NCI-H187 (cell line): ENCODE data around the gene FLOT2.
"Not testable (repeated sequence)": the region's sequence is repeated elsewhere in the genome, so short reads cannot be mapped to it uniquely, and the experiment has no call there.

ENCODE experiments used
- DNase-seq, 2 experiments: peaks; one replicate each; lab custom pipeline; 2025; lab: John Stamatoyannopoulos, UW

FLOT2 gene

DNA sequence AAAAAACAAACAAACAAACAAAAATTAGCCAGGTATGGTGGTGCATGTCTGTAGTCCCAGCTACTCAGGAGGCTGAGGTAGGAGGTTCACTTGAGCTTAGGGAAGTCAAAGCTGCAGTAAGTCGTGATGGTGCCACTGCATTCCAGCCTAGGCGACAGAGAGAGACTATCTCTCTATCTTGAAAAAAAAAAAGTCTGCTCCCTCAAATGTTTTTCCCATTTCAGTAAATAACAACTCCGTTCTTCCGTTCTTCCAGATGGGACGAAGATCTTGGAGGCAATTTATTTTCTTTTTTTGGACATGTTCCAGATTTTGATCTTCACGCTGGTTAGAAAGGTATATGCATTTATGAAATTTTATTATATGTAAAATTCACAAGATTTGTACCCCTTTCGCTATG, 23.7 kb downstream of the FLOT2 start:
- DNase-seq = no peak

DNA sequence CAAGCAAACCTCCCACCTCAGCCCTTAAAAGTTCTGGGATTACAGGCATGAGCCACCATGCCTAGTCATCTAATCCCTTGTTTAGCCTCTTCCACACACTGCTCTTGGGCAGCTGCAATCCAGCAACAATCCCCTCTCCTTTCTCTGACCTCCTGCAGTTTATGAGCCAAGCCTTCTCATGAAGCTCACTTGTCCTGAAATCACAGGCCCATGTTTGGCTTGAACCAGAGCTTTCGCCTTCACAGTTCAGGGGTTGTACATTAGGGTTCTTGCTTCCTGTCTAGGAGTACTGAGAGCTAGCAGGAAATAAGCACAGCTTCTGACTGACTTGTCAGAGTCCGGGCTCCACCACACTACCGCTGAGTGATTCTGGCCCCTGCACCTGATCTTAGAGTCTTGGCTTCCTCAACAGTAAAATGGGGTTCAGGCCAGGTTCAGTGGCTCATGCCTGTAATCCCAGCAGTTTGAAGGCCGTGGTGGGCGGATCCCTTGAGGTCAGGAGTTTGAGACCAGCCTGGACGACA, 26.4 kb downstream of the FLOT2 start:
- no peak for DNase-seq

DNA sequence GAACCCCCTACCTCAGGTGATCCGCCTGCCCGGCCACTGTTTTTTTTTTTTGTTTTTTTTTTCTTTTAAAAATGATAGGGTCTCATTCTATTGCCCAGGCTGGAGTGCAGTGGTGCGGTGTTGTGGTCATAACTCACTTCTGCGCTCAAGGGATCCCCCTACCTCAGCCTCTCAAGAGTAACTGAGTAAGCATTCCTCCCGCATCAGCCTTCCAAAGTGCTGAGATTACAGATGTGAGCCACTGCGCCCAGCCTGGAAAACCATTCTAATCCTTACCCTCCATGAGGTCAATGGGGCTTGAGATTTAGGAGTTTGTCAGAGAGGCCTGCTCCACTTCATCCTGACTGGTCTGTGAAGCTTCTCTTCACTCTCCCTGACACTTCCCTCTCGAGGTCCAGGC, 30.3 kb downstream of the FLOT2 start:
- no peak for DNase-seq

DNA sequence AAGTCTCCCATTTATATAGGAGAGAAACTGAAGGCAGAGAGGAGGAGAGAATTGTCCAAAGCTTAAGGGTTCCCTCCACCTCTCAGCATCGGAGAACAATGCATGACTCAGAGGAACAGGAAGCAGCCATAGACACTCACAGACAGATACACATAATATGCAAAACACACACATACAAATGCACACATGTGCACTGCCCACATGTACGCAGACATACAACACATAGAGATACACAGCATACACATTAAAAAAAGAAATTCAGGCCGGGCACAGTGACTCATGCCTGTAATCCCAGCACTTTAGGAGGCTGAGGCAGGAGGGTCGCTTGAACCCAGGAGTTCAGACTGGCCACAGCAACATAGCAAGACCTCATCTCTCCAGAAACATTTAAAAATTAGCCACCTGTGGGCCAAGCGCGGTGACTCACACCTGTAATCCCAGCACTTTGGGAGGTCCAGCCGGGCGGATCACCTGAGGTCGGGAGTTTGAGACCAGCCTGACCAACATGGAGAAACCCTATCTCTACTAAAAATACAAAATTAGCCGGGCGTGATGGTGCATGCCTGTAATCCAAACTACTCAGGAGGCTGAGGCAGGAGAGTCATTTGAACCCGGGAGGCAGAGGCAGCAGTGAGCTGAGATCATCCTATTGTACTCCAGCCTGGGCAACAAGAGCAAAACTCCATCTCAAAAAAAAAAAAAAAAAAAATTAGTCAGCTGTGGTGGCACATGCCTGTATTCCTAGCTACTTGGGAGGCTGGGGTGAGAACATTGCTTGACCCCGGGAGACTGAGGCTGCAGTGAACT, 31.4 kb downstream of the FLOT2 start:
- no peak for DNase-seq

DNA sequence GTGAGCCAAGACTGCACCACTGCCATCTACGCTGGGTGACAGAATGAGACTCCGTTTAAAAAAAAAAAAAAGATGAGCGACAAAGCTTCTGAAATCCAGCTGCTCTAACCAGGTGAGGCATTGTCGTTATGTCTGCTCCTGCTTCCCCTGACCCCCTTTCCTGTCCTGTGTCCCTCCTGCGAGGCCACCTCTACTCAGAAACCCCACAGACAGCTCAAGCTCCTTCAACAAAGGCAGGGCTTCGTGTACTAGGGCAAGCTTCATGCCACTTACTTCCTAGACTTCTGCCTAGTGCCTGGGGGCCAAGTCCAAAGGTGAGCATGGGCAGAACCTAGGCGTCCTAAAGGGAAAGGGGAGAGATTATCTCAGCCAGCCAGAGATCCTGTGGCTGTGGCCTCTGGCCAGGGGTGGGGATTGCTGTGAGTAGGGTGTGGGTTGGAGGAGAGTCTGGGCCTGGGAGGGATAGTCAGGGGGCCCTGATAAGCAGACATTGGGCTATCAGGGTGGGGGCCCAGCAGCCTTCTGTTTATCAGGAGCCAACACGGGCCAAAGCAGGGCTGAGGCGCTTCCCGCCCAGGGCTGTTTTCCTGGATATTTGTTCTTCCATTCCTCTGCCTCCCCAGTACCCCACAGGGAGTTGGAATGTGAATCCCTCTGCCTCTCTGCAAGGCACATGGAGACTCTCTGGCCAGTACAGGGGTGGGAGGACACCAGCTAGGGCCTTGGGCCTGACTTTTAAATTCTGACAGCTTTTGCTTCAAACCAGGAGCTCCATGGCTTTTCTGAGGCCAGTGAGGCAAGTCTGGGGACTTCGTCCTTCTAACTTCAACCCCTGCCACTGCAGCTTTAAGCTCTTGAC, 32.3 kb downstream of the FLOT2 start:
- no peak for DNase-seq

DNA sequence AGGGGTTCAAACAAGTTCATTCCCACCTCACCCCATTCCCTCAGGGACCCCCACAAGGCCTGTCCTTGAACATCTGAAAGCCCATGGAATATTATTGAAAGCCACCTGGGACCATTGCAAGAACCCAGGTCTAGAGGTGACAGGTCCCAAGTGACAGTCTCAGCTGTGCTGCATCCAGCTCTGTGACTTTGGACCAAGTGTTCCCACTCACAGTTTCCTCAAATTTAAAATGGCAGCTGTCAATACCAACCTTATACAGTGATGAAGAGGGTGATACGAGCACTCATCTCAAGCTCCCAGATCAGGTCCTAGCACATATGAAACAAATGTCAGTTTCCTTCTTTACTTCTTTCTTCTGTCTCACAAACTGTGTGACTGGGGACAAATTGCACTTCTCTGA, 33.6 kb downstream of the FLOT2 start:
- DNase-seq = no peak

DNA sequence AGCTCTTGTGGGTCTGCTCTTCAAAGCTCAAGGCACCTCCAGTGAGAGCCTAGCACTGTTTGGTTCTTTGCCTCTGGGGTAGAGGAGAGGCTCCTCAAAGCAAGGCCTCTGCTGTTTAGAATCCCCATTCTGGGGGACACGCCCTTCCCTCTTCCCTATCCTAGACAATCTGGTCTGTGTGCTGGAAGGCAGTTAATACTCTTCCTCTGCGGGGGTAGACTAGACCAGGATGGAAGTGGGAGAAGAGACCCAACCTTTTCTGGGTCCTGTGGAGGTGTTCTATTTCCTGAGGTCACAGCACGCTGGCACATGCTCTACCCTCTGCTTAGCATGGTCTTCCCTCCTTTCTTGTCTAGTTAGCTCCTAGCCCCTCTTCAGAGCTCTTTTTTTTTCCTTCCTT, 35.0 kb downstream of the FLOT2 start:
- DNase-seq = no peak

DNA sequence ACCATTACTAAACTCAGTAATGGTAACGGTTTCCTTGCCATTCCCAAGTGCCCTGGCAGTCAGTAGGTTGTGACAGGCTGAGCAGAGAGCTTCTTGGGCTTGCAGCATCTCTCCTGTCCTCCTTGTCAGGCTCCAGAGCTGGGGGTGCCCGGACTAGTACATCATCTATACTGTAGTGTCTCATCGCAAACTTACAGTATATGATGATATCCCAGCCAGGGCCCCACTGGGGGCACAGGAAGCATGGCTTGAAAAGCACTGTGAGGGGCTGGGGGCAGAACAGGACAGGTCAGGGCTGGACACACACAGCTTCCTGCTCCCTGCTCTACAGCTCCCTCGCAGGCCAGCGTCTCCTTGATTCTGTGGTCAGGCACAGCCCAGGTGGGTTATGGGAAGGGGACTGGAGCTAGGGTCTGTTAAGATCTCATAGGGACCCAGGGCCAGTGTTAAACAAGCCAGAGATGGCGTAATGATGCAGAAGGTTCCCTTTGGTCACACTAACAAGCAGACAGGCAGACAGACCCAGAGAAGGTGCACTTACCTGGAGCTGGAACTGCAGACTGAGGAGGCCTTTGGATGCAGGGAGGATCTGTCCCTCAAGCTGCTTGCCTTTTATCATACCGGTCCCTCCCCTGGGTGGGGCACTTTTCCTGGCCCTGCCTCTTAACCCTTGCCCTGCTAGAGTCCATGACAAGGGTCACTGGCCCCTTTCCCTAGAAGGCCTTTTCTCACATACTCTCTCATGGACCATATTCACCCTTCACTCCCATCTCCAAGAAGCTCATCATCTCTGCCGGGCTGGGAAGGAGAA, 35.9 kb downstream of the FLOT2 start:
- no peak for DNase-seq

DNA sequence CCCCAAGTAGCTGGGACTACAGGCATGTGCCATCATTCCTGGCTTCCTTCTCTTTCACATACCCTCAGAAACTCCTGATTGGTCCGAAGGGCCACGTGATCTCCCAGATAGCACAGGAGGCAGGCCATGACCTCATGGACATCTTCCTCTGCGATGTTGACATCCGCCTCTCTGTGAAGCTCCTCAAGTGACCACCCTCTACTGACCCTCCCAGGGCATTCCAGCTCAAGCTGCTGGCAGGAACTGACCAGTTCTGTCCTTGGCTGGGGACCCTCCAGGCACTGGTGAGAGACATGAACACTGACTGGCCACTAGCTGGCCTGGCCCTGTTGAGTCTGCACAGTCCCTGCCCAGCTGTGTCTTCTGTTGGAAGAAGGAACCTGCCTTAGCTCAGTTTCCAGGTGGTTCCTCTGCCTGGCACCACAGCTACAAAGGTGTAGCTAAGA, 37.1 kb downstream of the FLOT2 start:
- DNase-seq = no peak

DNA sequence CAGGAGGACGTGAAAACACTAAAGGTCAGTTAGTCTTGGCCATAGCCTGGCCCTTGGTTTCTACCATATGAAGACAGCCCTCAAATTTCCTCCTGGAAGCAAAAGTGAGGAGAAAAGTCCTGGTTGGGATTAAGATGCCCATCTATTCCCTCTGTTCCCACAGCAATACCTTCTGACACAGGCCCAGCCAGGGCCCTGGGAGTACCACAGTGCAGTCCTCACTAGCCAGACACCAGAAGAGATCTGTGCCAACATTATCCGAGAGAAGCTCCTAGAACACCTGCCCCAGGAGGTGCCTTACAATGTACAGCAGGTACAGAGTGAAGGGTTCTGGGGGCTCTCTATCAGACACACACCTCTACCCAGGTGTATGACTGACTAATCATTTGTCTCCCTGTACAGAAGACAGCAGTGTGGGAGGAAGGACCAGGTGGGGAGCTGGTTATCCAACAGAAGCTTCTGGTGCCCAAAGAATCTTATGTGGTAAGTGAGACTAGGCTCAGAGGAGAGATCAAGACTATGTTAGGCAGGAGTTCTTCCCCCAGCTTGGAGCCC, 38.7 kb downstream of the FLOT2 start:
- no peak for DNase-seq

DNA sequence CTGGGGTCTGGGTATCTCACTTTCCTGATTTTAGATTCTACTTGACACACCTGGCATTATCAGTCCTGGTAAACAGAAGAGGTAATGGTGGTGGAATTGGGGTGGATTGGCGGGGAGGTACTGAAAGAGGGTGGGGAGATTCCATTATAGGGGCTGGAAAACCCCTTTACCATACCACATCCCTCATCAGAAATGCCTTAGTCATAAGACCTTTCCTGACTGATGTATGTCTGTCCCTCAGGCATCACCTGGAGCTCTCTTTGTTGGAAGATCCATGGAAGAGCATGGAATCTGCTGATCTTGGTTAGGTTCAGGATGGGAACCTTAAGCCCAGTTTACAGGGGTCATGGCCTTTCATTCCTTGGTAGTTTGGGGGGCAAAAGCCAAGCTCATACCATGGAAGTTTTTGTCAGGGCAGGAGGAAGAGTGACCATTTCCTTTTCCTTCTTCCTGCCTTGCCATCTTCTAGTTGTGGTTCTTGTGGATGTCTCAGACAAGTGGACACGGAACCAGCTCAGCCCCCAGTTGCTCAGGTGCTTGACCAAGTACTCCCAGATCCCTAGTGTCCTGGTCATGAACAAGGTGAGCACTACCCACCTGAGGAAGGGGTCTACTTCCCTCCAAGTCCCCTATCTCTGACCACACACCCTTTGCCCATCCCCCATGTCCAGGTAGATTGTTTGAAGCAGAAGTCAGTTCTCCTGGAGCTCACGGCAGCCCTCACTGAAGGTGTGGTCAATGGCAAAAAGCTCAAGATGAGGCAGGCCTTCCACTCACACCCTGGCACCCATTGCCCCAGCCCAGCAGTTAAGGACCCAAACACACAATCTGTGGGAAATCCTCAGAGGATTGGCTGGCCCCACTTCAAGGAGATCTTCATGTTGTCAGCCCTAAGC, 39.4 kb downstream of the FLOT2 start:
- DNase-seq = no peak

DNA sequence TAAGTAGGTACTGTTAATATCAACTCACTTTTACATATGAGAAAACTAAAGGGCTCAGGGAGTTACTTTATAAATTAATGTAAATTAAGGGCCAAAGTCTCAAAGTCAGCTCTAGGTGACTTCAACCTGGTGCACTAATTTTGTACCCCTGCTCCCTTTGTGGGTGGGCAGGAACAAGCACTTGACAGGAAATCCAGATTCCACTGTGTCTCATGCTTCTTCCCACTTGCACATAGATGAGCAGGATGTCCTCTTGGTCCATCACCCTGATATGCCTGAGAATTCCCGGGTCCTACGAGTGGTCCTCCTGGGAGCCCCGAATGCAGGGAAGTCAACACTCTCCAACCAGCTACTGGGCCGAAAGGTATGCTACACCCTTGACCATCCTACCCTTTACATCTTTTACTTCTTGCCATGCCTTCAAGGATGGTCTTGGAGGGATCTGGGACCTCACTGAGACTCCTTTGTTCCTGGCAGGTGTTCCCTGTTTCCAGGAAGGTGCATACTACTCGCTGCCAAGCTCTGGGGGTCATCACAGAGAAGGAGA, 41.4 kb downstream of the FLOT2 start:
- no peak for DNase-seq

DNA sequence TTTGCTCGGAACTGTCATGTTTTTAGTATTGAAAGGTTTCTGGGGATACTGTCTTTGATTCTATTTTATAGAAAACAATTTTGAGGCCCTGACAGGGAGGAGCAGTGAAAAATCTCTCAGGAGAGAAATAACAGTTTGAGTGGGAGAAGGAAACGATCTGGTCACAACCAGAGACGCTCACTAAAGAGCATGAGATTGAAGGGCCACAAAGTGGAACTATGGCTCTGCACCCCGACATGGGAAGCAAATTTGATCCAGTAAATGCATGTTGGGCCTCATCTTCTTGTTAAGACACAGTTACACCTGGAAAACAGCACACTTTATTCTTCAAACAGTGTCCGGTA, 42.2 kb downstream of the FLOT2 start:
- no peak for DNase-seq

DNA sequence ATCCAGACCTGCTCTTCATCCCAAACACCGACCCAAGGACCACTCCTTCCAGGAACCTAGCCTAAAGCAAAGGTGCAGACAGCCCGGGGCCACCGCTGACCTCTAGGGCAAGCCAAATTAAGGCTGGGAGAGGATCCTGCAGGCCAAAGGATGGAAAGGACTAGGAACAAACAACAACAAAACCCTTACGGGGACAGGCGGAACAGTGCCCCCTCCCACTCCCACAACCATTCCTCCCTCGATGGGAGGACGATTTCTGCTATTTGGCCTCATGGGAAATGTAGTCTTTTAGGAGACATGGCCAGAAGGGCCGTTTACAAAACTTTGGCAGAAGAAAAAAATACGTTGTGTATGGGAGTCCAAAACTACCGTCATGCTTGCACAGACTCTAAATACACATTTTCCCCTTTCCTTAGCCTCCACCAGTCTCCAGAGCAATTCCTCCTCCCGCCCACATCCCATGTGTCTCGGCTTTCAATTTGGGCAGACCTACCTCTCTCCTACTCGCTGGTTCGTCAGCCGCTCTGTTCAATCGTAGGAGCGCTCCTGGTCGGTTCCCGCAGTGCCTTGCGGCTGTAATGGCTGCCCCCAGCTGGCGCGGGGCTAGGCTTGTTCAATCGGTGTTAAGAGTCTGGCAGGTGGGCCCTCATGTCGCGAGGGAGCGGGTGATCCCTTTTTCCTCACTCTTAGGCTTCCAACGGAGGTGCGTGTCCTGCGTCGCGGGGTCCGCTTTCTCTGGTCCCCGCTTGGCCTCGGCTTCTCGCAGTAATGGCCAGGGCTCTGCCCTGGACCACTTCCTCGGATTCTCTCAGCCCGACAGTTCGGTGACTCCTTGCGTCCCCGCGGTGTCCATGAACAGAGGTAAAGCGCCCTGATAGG, 42.8 kb downstream of the FLOT2 start, which contains the start of gene ERAL1:
TSS of gene ERAL1 (plus strand) at position 560 of the 879 bp plus-strand sequence. CDS start at position 579, 19 bp downstream.
- peak; percentile 53 to 92 for DNase-seq

DNA sequence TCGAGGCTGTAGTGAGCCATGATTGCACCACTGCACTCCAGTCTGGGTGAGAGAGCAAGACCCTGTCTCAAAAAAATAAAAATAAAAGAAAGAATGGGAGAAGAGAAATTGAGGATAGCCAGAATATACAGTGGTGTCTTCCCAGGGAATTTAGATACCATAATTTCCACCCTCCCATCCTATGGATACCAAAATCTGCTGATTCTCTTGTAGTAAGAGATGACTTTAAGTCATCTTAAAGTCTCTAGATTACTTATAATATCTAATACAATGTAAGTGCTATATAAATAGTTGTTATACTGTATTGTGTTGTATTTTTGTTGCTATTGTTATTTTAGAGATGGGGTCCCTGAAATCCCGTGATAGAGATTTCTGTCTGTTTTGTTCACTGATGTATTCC, 44.2 kb downstream of the FLOT2 start:
- DNase-seq = no peak

DNA sequence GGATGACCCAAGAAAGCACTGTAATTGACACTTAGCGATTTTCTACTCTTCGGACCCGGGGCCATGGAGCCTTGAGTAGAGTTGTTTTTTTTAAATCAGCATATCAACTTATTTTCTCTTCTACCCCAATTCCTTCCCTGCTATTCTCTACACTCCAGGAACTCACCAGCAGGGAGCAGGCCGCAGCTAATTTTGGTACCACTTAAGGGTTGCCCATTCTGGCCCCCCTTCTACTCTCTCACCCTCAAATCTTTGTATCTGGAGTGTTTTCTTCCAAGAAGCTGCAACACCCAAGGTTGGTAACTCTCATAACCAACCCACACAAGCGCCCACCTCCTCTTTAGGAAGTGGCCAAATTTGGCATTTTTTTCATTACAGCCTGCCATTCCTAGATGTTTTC, 48.3 kb downstream of the FLOT2 start:
- DNase-seq = no peak

DNA sequence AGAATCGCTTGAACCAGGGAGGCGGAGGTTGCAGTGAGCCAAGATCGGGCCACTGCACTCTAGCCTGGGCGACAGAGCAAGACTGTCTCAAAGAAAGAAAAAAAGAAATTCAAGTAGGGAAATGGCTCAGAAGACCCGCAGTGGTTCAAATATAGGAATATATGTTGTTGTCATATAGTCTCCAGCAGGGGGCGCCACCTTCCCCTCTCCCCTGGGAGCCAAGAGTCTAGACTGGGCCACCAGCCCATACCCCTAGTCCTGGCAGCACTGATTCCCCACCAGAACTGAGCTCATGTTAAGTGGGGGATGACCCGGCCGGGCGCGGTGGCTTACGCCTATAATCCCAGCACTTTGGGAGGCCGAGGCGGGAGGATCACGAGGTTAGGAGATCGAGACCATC, 48.9 kb downstream of the FLOT2 start:
- DNase-seq = not testable (repeated sequence)

DNA sequence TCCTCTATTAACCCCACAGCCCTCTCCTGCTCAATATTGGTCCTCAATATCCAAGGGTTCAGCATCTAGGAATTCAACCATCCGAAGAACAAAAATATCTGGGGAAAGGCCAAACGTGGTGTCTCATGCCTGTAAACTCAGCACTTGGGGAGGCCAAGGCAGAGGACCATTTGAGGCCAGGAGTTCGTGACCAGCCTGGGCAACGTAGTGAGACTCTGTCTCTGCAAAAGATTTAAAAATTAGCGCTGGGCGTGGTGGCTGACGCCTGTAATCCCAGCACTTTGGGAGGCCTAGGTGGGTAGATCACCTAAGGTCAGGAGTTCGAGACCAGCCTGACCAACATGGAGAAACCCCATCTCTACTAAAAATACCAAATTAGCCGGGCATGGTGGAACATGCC, 50.8 kb downstream of the FLOT2 start:
- DNase-seq = not testable (repeated sequence)

DNA sequence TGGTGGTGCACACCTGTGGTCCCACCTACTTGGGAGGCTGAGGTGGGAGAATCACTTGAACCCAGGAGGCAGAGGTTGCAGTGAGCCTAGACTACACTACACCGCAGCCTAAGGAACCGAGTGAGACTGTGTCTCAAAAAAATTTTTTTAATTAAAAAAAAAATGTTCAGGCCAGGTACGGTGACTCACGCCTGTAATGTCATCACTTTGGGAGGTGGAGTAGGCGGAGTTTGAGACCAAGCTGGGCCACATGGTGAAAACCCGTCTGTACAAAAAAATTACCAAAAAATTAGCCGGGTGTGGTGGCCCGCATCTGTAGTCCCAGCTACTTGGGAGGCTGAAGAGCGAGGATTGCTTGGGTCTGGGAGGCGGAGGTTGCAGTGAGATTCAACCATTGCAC, 51.3 kb downstream of the FLOT2 start:
- DNase-seq = no peak

DNA sequence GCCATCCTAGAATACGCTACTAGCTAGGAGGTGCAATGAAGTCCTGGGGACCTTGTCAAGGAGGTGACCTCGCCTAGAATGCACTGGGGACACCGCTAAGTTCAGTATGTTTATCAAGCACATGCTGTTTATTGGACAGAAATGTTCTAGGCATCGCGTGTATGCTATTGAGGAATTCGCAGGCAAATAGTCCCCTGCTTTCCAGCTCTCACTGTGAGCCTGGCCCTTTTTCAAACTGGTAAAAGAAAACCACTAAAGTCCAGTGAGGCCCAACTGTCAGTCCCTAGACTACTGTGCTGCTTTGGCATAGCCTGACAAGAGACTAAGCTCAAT, 53.8 kb downstream of the FLOT2 start:
- DNase-seq = no peak
